Adrenal gland (tissue), 12 donors: ENCODE measurements around the gene PPM1F. TPM values are rescaled to one million over a fixed set of nuclear protein-coding genes. Genes with fewer than 3 reads are reported as not detected.

ENCODE experiments used
- DNase-seq, 7 donors: peaks; one replicate each; pipeline ENCODE4 v3.0.0-alpha.2; 2019 to 2020
- H3K27ac ChIP-seq, 5 donors: fragments of 200-600 bp; sonication (generic) in 4 of 5; 1 replicate in 3 of 5; 2 replicates in 2 of 5; pipeline versions ENCODE4 v1.5.1 to v1.8.0; 2016 to 2020; ENCODE audit warnings: mild to moderate bottlenecking in 1 of 5
- H3K27me3 ChIP-seq: fragments of 200-600 bp; 2 replicates; pipeline ENCODE4 v1.8.0; 2021
- H3K36me3 ChIP-seq, 2 donors: fragments of 200-600 bp; replicated peaks in 1 of 2; 1 replicate in 1 of 2; 2 replicates in 1 of 2; pipeline versions ENCODE4 v1.5.1 to v1.8.0; 2018 to 2022
- H3K4me1 ChIP-seq, 2 donors: fragments of 200-600 bp; replicated peaks in 1 of 2; 1 replicate in 1 of 2; 2 replicates in 1 of 2; pipeline versions ENCODE4 v1.5.1 to v1.8.0; 2018 to 2021
- H3K4me3 ChIP-seq, 4 donors: fragments of 200-600 bp; sonication (generic) in 3 of 4; one replicate each; pipeline ENCODE4 v1.5.1; 2016 to 2018
- H3K9me3 ChIP-seq, 3 donors: fragments of 200-600 bp; sonication (generic) in 1 of 3; replicated peaks in 1 of 3; 1 replicate in 2 of 3; 2 replicates in 1 of 3; pipeline versions ENCODE4 v1.5.1 to v1.8.0; 2016 to 2021
- CTCF ChIP-seq, 6 experiments: fragments of 450-650 bp in 4 of 6; fragments of 200-600 bp in 2 of 6; sonication (generic) in 1 of 6; IDR thresholded peaks; 1 replicate in 5 of 6; 2 replicates in 1 of 6; pipeline versions ENCODE4 v1.5.1 to v1.8.0; 2016 to 2021; ENCODE audit warnings: antibody characterized with exemption in 6 of 6, mild to moderate bottlenecking in 2 of 6, moderate library complexity in 1 of 6
- POLR2A ChIP-seq, 2 donors: fragments of 450-650 bp; IDR thresholded peaks; one replicate each; pipeline ENCODE4 v1.6.1; 2017; ENCODE audit warnings: antibody characterized with exemption in 2 of 2, mild to moderate bottlenecking in 2 of 2, moderate library complexity in 1 of 2
- WGBS, 4 donors: extraction: QIAGEN DNeasy Blood & Tissue Kit in 2 of 4; methylation state at CpG; one replicate each; pipeline versions ENCODE4 v1.1.5 to v1.1.7; 2013 to 2017; 5-methylcytosine and 5-hydroxymethylcytosine counted together
- intact Hi-C, 2 donors: fragments of 100-400 bp; cut with DNase I; formaldehyde crosslinking; loops; one replicate each; pipeline versions ENCODE4 v1.14.1 to v1.15.0; 2022 to 2023
- polyA plus RNA-seq, 3 donors: library from polyadenylated mRNA; stranded (reverse); fragments of 200-250 nt in 2 of 3; fragments of 350-450 nt in 1 of 3; fragmentation: Illumina TruSeq in 1 of 3; extraction: RNeasy Lipid Tissue Mini Kit (QIAGEN cat#74804) in 1 of 3; gene quantifications; one replicate each; pipeline ENCODE4 v1.2.3, GENCODE V29; 2013 to 2014
- total RNA-seq, 9 donors: library from RNA; depleted of rRNA in 4 of 9; stranded (reverse); fragments of >200 nt in 4 of 9; fragments of 120-200 nt in 1 of 9; fragmentation: NEBNext Ultra II Directional in 1 of 9; extraction: Animal tissue kit (Norgen Biotek cat#: 25700) in 1 of 9; gene quantifications; one replicate each; pipeline versions ENCODE4 v1.1.0 to v1.2.4, GENCODE V29; 2013 to 2023
- donor health status: healthy with polysubstance abuse.
- donor health status: Bipolar disorder and iron deficiency.
- donor health status: DM: yes; HTN: yes; CAD: no.
- donor health status: DM: no; HTN: no; CAD: no.
- donor health status: DM: no; HTN: no; CAD: no.
- donor health status: DM: yes; HTN: yes; CAD: no.

Gene PPM1F
- total and polyA plus RNA-seq, 12 donors: 9.9 to 60.6 (median 44.0) TPM

DNA sequence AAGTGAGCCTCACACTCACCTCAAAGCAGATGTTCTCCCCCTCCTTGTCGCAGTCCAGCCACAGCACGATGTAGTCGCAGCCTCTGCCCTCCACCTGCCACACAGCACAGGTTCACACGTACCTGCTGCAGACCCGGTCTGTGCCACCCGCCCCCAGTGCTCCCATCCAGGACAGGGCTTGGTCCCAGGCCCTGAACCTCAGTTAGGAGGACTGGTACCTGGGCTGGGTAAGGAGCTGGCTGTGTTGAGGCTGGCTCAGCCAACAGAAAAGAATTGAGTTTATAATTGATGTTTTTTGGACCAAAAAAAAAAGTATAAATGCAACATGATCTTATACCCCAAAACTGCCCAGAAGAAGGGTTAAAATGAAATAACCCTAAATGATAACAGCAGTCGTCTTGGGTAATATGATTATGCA, 19.2 kb upstream of the PPM1F start:
- intact Hi-C loops: no loop called here
- no peaks in the 10 kb centered on the region for H3K9me3 ChIP-seq
- H3K27ac ChIP-seq: no peak overlapping the region
- no peaks in the 10 kb centered on the region for H3K27me3 ChIP-seq
- no peaks in the 10 kb centered on the region for H3K4me1 ChIP-seq
- no peak for DNase-seq
- TF ChIP-seq CTCF (IDR thresholded peaks at IDR 0.05) (no peak), POLR2A (IDR thresholded peaks at IDR 0.05) (no peak)
- H3K36me3 ChIP-seq: peaks cover 0 to 75% of the 10 kb centered on the region in 2 donors
- no peak overlapping the region for H3K4me3 ChIP-seq
- 84 to 96% (median 88%) methylated on average over 4 to 7 of the region's 7 CpGs for WGBS, 4 donors

GRCh38 chr22:21970800-21971617, 18.4 kb upstream of the PPM1F start:
- H3K36me3 ChIP-seq: peaks cover 0 to 83% of the 10 kb centered on the region in 2 donors
- H3K9me3 ChIP-seq: no peaks in the 10 kb centered on the region
- intact Hi-C loops: no loop called here
- no peaks in the 10 kb centered on the region for H3K27me3 ChIP-seq
- WGBS, 4 donors: 89 to 95% (median 92%) methylated on average over 18 of the region's 18 CpGs
- TF ChIP-seq POLR2A (IDR thresholded peaks at IDR 0.05) (no peak), CTCF (IDR thresholded peaks at IDR 0.05) (no peak)
- H3K4me1 ChIP-seq: no peaks in the 10 kb centered on the region
- H3K4me3 ChIP-seq: no peak overlapping the region
- no peak overlapping the region for H3K27ac ChIP-seq
- no peak for DNase-seq

GRCh38 chr22:21970037-21970799, 17.6 kb upstream of the PPM1F start:
- Histone ChIP-seq H3K27ac (no peak overlapping the region), H3K9me3 (no peaks in the 10 kb centered on the region), H3K4me3 (no peak overlapping the region), H3K4me1 (no peaks in the 10 kb centered on the region), H3K36me3 (peaks cover 0 to 90% of the 10 kb centered on the region in 2 donors), H3K27me3 (no peaks in the 10 kb centered on the region)
- WGBS, 4 donors: 93 to 96% (median 94%) methylated on average over 12 to 19 of the region's 19 CpGs
- TF ChIP-seq CTCF (IDR thresholded peaks at IDR 0.05): no peak
- no peak for TF ChIP-seq POLR2A (IDR thresholded peaks at IDR 0.05)
- no peak for DNase-seq
- intact Hi-C loops: no loop called here

DNA sequence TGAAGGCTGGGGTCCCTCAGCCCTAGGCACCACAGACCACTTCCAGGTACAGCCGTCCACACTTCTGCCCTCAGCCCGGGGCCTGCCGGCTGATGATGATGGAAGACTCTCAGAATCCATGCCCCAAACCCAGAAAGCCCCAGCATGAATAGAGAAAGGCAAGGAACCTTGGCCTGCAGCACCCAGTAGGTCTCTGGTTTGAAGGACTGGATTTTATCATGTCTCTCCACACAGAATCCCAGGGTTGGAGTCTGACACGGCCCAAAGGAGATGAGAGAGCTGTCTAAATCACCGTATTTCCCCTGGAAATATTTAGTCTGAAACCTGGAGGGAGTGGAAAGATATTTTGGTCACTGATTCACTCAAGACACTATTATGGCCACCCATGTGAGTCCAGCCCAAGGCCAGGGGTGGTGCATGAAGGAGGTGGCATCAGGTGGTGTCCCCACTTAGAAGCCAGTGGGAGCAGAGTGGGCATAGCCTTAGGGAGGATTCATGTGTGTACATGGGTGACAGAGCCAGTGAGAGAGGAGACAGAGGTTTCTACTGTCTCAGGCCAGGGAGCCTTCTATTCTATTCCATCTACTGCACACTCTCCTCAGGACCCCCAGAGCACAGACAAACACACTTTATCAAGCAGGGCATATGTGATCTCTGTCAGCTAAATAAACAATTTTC, 15.9 kb upstream of the PPM1F start:
- no peak for DNase-seq
- intact Hi-C loops: no loop called here
- Histone ChIP-seq H3K27ac (no peak overlapping the region), H3K4me3 (no peak overlapping the region), H3K27me3 (no peaks in the 10 kb centered on the region), H3K9me3 (no peaks in the 10 kb centered on the region), H3K36me3 (peaks cover 0 to 96% of the 10 kb centered on the region in 2 donors), H3K4me1 (no peaks in the 10 kb centered on the region)
- no peak for TF ChIP-seq CTCF (IDR thresholded peaks at IDR 0.05)
- TF ChIP-seq POLR2A (IDR thresholded peaks at IDR 0.05): no peak
- WGBS, 4 donors: 92 to 96% (median 94%) methylated on average over 2 to 5 of the region's 5 CpGs
